MM.1S (cell line): ENCODE data around the gene BRINP1.

Experiments used
- DNase-seq: peaks from one replicate; pipeline ENCODE4 v3.0.0-alpha.2; 2015
- H2AFZ ChIP-seq: fragments of 300-600 bp; sonication (generic); 2 replicates; pipeline ENCODE4 v1.6.0; 2016; ENCODE audit warnings: antibody characterized with exemption, low read length
- H3F3A ChIP-seq: fragments of 300-600 bp; sonication (generic); 2 replicates; pipeline ENCODE4 v1.6.1; 2016; ENCODE audit warnings: mild to moderate bottlenecking, antibody characterized with exemption, low read length, moderate library complexity, mixed read lengths; ENCODE audit not compliant: insufficient read depth
- H3K27ac ChIP-seq: fragments of 300-600 bp; sonication (generic); 2 replicates; pipeline ENCODE4 v1.5.1; 2016; ENCODE audit warnings: mild to moderate bottlenecking, low read length
- H3K27me3 ChIP-seq: fragments of 300-600 bp; sonication (generic); replicated peaks from 2 replicates; pipeline ENCODE4 v1.6.0; 2016; ENCODE audit warnings: low read length; ENCODE audit not compliant: insufficient read depth
- H3K36me3 ChIP-seq: fragments of 300-600 bp; sonication (generic); replicated peaks from 2 replicates; pipeline ENCODE4 v1.6.1; 2016; ENCODE audit warnings: mild to moderate bottlenecking, low read length, mixed read lengths; ENCODE audit not compliant: insufficient read depth
- H3K4me1 ChIP-seq: fragments of 300-600 bp; sonication (generic); 2 replicates; pipeline ENCODE4 v1.6.1; 2016; ENCODE audit warnings: low read length, mixed read lengths
- H3K4me2 ChIP-seq: fragments of 300-600 bp; sonication (generic); 2 replicates; pipeline ENCODE4 v1.6.0; 2016; ENCODE audit warnings: low read depth, low read length
- H3K4me3 ChIP-seq: fragments of 300-600 bp; sonication (generic); 2 replicates; pipeline ENCODE4 v1.5.1; 2016; ENCODE audit warnings: low read length, mixed read lengths
- H3K79me2 ChIP-seq: fragments of 300-600 bp; sonication (generic); 2 replicates; pipeline ENCODE4 v1.6.1; 2016; ENCODE audit warnings: mixed run types, low read length, mixed read lengths
- H3K9ac ChIP-seq: fragments of 300-600 bp; sonication (generic); 2 replicates; pipeline ENCODE4 v1.6.1; 2016; ENCODE audit warnings: low read length, mixed read lengths
- H3K9me2 ChIP-seq: fragments of 300-600 bp; sonication (generic); replicated peaks from 2 replicates; pipeline ENCODE4 v1.6.1; 2016; ENCODE audit warnings: mild to moderate bottlenecking, low read length, mixed read lengths; ENCODE audit not compliant: insufficient read depth
- H3K9me3 ChIP-seq: fragments of 300-600 bp; sonication (generic); replicated peaks from 2 replicates; pipeline ENCODE4 v1.6.1; 2016; ENCODE audit warnings: mild to moderate bottlenecking, low read length, mixed read lengths; ENCODE audit not compliant: insufficient read depth
- H4K20me1 ChIP-seq: fragments of 300-600 bp; sonication (generic); 2 replicates; pipeline ENCODE4 v1.6.1; 2016; ENCODE audit warnings: mild to moderate bottlenecking, low read length, moderate library complexity, mixed read lengths; ENCODE audit not compliant: insufficient read depth
- CTCF ChIP-seq: fragments of 300-600 bp; sonication (generic); IDR thresholded peaks from 2 replicates; pipeline ENCODE4 v1.5.1; 2016; ENCODE audit warnings: antibody characterized with exemption, low read length, mixed read lengths
- EZH2 ChIP-seq: fragments of 300-600 bp; sonication (generic); optimal IDR thresholded peaks from 2 replicates; pipeline ENCODE3; 2017; ENCODE audit warnings: low read depth, mild to moderate bottlenecking, antibody characterized with exemption, low read length, mixed read lengths
- EZH2phosphoT487 ChIP-seq: fragments of 300-600 bp; sonication (generic); IDR thresholded peaks from 2 replicates; pipeline ENCODE4 v1.6.1; 2018; ENCODE audit warnings: antibody characterized with exemption, low read length

Gene BRINP1

GRCh38 chr9:119117409-119117808, 251.8 kb downstream of the BRINP1 start:
- Histone ChIP-seq H4K20me1 (no peaks in the 10 kb centered on the region), H3K9me2 (no peaks in the 10 kb centered on the region), H3F3A (no peaks in the 10 kb centered on the region), H3K27ac (no peak overlapping the region), H3K9ac (no peak overlapping the region), H3K4me1 (no peaks in the 10 kb centered on the region), H3K79me2 (no peaks in the 10 kb centered on the region), H3K4me3 (no peak overlapping the region), H3K27me3 (no peaks in the 10 kb centered on the region), H3K36me3 (no peaks in the 10 kb centered on the region), H3K4me2 (no peak overlapping the region), H2AFZ (no peak overlapping the region), H3K9me3 (no peaks in the 10 kb centered on the region)
- DNase-seq: no peak
- no peak for TF ChIP-seq CTCF
- no peak for TF ChIP-seq EZH2
- TF ChIP-seq EZH2phosphoT487: no peak
